K562 (cell line): ENCODE measurements around the gene OTOR.

Source experiments
- ARID2 ChIP-seq: fragments of 450-650 bp; IDR thresholded peaks from 2 replicates; pipeline ENCODE4 v1.6.1; 2017; ENCODE audit warnings: antibody characterized with exemption, mild to moderate bottlenecking
- CREB1 ChIP-seq, 2 experiments: sonication (generic) in 1 of 2; formaldehyde crosslinking in 1 of 2; IDR thresholded peaks; 2 replicates each; pipeline versions ENCODE4 v1.6.1 to v1.8.0; 2012 to 2022; ENCODE audit warnings: inconsistent platforms in 1 of 2, mild to moderate bottlenecking in 1 of 2, missing genetic modification reagents in 1 of 2, moderate library complexity in 1 of 2
- CTCF ChIP-seq, 3 experiments: IDR thresholded peaks in 2 of 3; conservative IDR thresholded peaks in 1 of 3; 2 replicates each; pipeline ENCODE4 v1.5.1; 2011 to 2012; ENCODE audit warnings: low read length in 3 of 3, mild to moderate bottlenecking in 3 of 3, control low read depth in 2 of 3, improper control_type of control experiment in 1 of 3, inconsistent platforms in 1 of 3, low read depth in 1 of 3, mixed read lengths in 1 of 3, moderate library complexity in 1 of 3; ENCODE audit not compliant: insufficient read depth in 2 of 3
- HMG20B ChIP-seq: fragments of 250-450 bp; sonication (Bioruptor Pico); IDR thresholded peaks from 2 replicates; pipeline ENCODE4 v1.5.0; 2021; ENCODE audit warnings: mild to moderate bottlenecking
- MAFK ChIP-seq: IDR thresholded peaks from 2 replicates; pipeline ENCODE4 v1.6.1; 2011; ENCODE audit warnings: low read length, improper control_type of control experiment
- ZNF431 ChIP-seq: sonication (generic); formaldehyde crosslinking; IDR thresholded peaks from 2 replicates; pipeline ENCODE4 v1.8.0; 2022; ENCODE audit warnings: mild to moderate bottlenecking, missing genetic modification reagents
- TF ChIP-seq, protein P1 (sequence below), 2 experiments: IDR thresholded peaks in 1 of 2; conservative IDR thresholded peaks in 1 of 2; 2 replicates each; pipeline ENCODE4 v1.6.1; 2016; ENCODE audit warnings: low read depth in 2 of 2, mild to moderate bottlenecking in 1 of 2, missing compliant biosample characterization in 1 of 2, missing genetic modification characterization in 1 of 2, moderate library complexity in 1 of 2

DNA sequence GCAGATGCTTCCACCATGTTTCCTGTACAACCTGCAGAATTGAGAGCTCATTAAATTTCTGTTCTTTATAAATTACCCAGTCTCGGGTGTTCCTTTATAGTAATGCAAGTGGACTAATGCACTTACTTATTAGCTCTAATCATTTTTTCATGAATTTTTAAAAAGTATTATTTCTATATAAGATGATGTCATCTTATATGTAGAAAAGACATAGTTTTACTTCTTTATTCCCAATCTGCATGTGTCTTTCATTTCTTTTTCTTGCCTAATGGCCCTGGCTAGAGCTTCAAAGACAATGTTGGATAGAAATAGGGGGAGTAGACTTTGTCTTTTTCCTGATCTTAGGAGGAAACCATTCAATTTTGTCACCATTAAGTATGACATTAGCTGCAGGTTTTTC, 27.8 kb downstream of the OTOR start:
- TF ChIP-seq, protein P1, sequence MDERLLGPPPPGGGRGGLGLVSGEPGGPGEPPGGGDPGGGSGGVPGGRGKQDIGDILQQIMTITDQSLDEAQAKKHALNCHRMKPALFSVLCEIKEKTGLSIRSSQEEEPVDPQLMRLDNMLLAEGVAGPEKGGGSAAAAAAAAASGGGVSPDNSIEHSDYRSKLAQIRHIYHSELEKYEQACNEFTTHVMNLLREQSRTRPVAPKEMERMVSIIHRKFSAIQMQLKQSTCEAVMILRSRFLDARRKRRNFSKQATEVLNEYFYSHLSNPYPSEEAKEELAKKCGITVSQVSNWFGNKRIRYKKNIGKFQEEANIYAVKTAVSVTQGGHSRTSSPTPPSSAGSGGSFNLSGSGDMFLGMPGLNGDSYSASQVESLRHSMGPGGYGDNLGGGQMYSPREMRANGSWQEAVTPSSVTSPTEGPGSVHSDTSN (CRISPR knock-in tag; IDR thresholded peaks at IDR 0.05; ENCODE audit: low read depth), result no peak
- TF ChIP-seq, protein P1 (tag; conservative IDR thresholded peaks at IDR 0.05; ENCODE audit: low read depth), result no peak
- TF ChIP-seq MAFK (no peak), ARID2 (no peak), CREB1 (IDR thresholded peaks at IDR 0.05) (no peak), CREB1 (CRISPR knock-in tag; IDR thresholded peaks at IDR 0.05) (no peak), CTCF (IDR thresholded peaks at IDR 0.05 in 2 of 3, conservative IDR thresholded peaks at IDR 0.05 in 1 of 3; ENCODE audit: insufficient read depth in 2 of 3, low read depth in 1 of 3, low read length in 3 of 3) (no peak), HMG20B (CRISPR knock-in tag) (no peak), ZNF431 (CRISPR knock-in tag) (no peak)
